NCI-H1105 (cell line): Measurements from ENCODE around the gene STXBP5.
"Not testable (repeated sequence)": the region's sequence is repeated elsewhere in the genome, so short reads cannot be mapped to it uniquely, and the experiment has no call there.

Source experiments
- DNase-seq: peaks from one replicate; lab custom pipeline; 2025; lab: John Stamatoyannopoulos, UW

STXBP5 gene

GRCh38 chr6:147297663-147298316 lies 93.6 kb downstream of the STXBP5 start:
- no peak for DNase-seq

- DNase-seq, result no peak
Observed at GRCh38 chr6:147298461-147298860, 94.2 kb downstream of the STXBP5 start.

- DNase-seq, result no peak
Observed at GRCh38 chr6:147299035-147299434, 94.8 kb downstream of the STXBP5 start.

- no peak for DNase-seq
Observed at GRCh38 chr6:147301070-147301469, 96.9 kb downstream of the STXBP5 start.

GRCh38 chr6:147304016-147304415 lies 99.8 kb downstream of the STXBP5 start:
- no peak for DNase-seq

- no peak for DNase-seq
Observed at GRCh38 chr6:147310521-147310920, 106.3 kb downstream of the STXBP5 start.

- no peak for DNase-seq
Observed at GRCh38 chr6:147311218-147311617, 107.0 kb downstream of the STXBP5 start.

GRCh38 chr6:147321260-147321659 lies 117.0 kb downstream of the STXBP5 start:
- DNase-seq, result no peak

- DNase-seq, result no peak
Observed at GRCh38 chr6:147322299-147323162, 118.3 kb downstream of the STXBP5 start.

- no peak for DNase-seq
Observed at GRCh38 chr6:147325557-147325956, 121.3 kb downstream of the STXBP5 start.

GRCh38 chr6:147331401-147331800 lies 127.2 kb downstream of the STXBP5 start:
- DNase-seq, result no peak

- no peak for DNase-seq
Observed at GRCh38 chr6:147337921-147338320, 133.7 kb downstream of the STXBP5 start.

GRCh38 chr6:147341486-147341885 lies 137.3 kb downstream of the STXBP5 start:
- DNase-seq, result no peak

- DNase-seq, result no peak
Observed at GRCh38 chr6:147345902-147346301, 141.7 kb downstream of the STXBP5 start.

- DNase-seq, result no peak
Observed at GRCh38 chr6:147347179-147347881, 143.1 kb downstream of the STXBP5 start.

GRCh38 chr6:147347882-147348575 lies 143.8 kb downstream of the STXBP5 start:
- no peak for DNase-seq

GRCh38 chr6:147361311-147361981 lies 157.2 kb downstream of the STXBP5 start:
- no peak for DNase-seq

- no peak for DNase-seq
Observed at GRCh38 chr6:147366290-147366689, 162.1 kb downstream of the STXBP5 start.

GRCh38 chr6:147371325-147371724 lies 167.1 kb downstream of the STXBP5 start:
- DNase-seq, result no peak

GRCh38 chr6:147372806-147373205 lies 168.6 kb downstream of the STXBP5 start:
- no peak for DNase-seq

GRCh38 chr6:147378819-147379218 lies 174.6 kb downstream of the STXBP5 start:
- DNase-seq, result no peak

- DNase-seq, result not testable (repeated sequence)
Observed at GRCh38 chr6:147380841-147381240, 176.6 kb downstream of the STXBP5 start.
